ENCODE measurements around the gene THOC6. TPM values are rescaled to one million over a fixed set of nuclear protein-coding genes. Genes with fewer than 3 reads are reported as not detected.

The THOC6 gene
- total and polyA plus RNA-seq, 9 of the 15 experiments (the other 6 are each of a cell fraction or from before 2014, with no cell fraction given), result 2.5 to 65.4 (median 42.3) TPM

DNA sequence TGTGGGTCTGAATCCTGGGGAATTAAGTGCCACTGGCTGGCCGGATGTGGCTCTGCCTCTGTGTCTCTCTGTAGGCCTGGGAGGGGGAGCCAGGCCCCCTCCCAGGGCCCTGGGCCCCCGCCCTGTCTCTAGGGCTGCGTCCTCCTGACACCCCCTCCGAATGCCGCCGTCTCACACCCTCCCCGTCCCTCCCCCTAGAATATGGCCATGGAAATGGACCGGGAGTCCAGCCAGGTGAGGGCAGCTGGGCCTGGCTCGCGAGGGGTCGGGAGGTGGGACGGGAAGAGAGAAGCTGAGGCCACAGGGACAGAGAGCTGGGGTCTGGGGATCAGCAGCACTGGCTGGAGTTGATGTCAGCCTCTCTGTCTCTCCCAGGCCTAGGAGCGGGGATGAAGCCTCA, 27.5 kb upstream of the THOC6 start:
- Histone ChIP-seq H3K9me3 (replicated peaks; ENCODE audit: control insufficient read depth, insufficient read depth, low read depth, low read length) (no peaks in the 10 kb centered on the region), H3K79me2 (ENCODE audit: control insufficient read depth, insufficient read depth, low read length) (no peaks in the 10 kb centered on the region), H2AFZ (ENCODE audit: low read depth, low read length) (no peak overlapping the region), H3K9ac (ENCODE audit: insufficient read depth in 1 of 2, low read depth in 2 of 2, low read length in 2 of 2) (peak overlapping the region in 1 of 2 experiments; percentile 75; a peak in 2 of 4 replicates), H3K4me1 (replicated peaks in 1 of 2; ENCODE audit: control insufficient read depth in 2 of 2, insufficient read depth in 2 of 2, low read length in 2 of 2) (peaks cover 0 to 27% of the 10 kb centered on the region in 2 experiments; a peak in 2 of 5 replicates), H3K4me3 (no peak overlapping the region), H3K27me3 (ENCODE audit: control insufficient read depth in 2 of 2, insufficient read depth in 2 of 2, low read length in 2 of 2) (no peaks in the 10 kb centered on the region), H3K4me2 (ENCODE audit: insufficient read depth, low read length) (no peak overlapping the region), H3K27ac (ENCODE audit: extremely low read depth, low read depth, low read length) (no peak overlapping the region), H4K20me1 (replicated peaks; ENCODE audit: control insufficient read depth, insufficient read depth, low read length) (no peaks in the 10 kb centered on the region), H3K9me1 (ENCODE audit: control insufficient read depth, insufficient read depth, low read length) (no peaks in the 10 kb centered on the region), H3K36me3 (ENCODE audit: control insufficient read depth, insufficient read depth, low read length) (no peaks in the 10 kb centered on the region)
- ATAC-seq (no peak), DNase-seq (ENCODE audit: extremely low read depth in 1 of 4, low spot score in 3 of 4) (no peak), FAIRE-seq (no peak)
- WGBS (ENCODE audit: insufficient coverage, low coverage, missing lambda C conversion rate), result 67% methylated on average over 13 of the region's 13 CpGs
- in situ Hi-C loops (cut with MboI), result no loop called here
- no TSS peak for BruUV-seq (replicated peaks)
- ChIA-PET CTCF (ENCODE audit: low intra/inter-chr PET ratio) (no interaction called here), POLR2A (interaction anchor here (1.0 kb wide), 2 partner anchors 13 to 28 kb away, joined by 3 to 5 read pairs; no protein-coding TSS in a partner anchor)
- intact Hi-C loops (cut with micrococcal nuclease), result no loop called here
- TF ChIP-seq, protein P1, sequence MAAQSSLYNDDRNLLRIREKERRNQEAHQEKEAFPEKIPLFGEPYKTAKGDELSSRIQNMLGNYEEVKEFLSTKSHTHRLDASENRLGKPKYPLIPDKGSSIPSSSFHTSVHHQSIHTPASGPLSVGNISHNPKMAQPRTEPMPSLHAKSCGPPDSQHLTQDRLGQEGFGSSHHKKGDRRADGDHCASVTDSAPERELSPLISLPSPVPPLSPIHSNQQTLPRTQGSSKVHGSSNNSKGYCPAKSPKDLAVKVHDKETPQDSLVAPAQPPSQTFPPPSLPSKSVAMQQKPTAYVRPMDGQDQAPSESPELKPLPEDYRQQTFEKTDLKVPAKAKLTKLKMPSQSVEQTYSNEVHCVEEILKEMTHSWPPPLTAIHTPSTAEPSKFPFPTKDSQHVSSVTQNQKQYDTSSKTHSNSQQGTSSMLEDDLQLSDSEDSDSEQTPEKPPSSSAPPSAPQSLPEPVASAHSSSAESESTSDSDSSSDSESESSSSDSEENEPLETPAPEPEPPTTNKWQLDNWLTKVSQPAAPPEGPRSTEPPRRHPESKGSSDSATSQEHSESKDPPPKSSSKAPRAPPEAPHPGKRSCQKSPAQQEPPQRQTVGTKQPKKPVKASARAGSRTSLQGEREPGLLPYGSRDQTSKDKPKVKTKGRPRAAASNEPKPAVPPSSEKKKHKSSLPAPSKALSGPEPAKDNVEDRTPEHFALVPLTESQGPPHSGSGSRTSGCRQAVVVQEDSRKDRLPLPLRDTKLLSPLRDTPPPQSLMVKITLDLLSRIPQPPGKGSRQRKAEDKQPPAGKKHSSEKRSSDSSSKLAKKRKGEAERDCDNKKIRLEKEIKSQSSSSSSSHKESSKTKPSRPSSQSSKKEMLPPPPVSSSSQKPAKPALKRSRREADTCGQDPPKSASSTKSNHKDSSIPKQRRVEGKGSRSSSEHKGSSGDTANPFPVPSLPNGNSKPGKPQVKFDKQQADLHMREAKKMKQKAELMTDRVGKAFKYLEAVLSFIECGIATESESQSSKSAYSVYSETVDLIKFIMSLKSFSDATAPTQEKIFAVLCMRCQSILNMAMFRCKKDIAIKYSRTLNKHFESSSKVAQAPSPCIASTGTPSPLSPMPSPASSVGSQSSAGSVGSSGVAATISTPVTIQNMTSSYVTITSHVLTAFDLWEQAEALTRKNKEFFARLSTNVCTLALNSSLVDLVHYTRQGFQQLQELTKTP (IDR thresholded peaks at IDR 0.05; ENCODE audit: low read depth in 1 of 2, partially characterized antibody in 2 of 2), result no peak
- TF ChIP-seq MTA2 (IDR thresholded peaks at IDR 0.05; ENCODE audit: low read depth), result no peak
- TF ChIP-seq, protein P2, sequence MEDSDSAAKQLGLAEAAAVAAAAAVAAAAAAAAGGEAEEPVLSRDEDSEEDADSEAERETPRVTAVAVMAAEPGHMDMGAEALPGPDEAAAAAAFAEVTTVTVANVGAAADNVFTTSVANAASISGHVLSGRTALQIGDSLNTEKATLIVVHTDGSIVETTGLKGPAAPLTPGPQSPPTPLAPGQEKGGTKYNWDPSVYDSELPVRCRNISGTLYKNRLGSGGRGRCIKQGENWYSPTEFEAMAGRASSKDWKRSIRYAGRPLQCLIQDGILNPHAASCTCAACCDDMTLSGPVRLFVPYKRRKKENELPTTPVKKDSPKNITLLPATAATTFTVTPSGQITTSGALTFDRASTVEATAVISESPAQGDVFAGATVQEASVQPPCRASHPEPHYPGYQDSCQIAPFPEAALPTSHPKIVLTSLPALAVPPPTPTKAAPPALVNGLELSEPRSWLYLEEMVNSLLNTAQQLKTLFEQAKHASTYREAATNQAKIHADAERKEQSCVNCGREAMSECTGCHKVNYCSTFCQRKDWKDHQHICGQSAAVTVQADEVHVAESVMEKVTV (CRISPR knock-in tag; IDR thresholded peaks at IDR 0.05), result no peak
- TF ChIP-seq, protein P3, sequence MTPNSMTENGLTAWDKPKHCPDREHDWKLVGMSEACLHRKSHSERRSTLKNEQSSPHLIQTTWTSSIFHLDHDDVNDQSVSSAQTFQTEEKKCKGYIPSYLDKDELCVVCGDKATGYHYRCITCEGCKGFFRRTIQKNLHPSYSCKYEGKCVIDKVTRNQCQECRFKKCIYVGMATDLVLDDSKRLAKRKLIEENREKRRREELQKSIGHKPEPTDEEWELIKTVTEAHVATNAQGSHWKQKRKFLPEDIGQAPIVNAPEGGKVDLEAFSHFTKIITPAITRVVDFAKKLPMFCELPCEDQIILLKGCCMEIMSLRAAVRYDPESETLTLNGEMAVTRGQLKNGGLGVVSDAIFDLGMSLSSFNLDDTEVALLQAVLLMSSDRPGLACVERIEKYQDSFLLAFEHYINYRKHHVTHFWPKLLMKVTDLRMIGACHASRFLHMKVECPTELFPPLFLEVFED (CRISPR knock-in tag; conservative IDR thresholded peaks at IDR 0.05), result no peak
- no peak for TF ChIP-seq JUNB (CRISPR knock-in tag; conservative IDR thresholded peaks at IDR 0.05)
- TF ChIP-seq, protein P4, sequence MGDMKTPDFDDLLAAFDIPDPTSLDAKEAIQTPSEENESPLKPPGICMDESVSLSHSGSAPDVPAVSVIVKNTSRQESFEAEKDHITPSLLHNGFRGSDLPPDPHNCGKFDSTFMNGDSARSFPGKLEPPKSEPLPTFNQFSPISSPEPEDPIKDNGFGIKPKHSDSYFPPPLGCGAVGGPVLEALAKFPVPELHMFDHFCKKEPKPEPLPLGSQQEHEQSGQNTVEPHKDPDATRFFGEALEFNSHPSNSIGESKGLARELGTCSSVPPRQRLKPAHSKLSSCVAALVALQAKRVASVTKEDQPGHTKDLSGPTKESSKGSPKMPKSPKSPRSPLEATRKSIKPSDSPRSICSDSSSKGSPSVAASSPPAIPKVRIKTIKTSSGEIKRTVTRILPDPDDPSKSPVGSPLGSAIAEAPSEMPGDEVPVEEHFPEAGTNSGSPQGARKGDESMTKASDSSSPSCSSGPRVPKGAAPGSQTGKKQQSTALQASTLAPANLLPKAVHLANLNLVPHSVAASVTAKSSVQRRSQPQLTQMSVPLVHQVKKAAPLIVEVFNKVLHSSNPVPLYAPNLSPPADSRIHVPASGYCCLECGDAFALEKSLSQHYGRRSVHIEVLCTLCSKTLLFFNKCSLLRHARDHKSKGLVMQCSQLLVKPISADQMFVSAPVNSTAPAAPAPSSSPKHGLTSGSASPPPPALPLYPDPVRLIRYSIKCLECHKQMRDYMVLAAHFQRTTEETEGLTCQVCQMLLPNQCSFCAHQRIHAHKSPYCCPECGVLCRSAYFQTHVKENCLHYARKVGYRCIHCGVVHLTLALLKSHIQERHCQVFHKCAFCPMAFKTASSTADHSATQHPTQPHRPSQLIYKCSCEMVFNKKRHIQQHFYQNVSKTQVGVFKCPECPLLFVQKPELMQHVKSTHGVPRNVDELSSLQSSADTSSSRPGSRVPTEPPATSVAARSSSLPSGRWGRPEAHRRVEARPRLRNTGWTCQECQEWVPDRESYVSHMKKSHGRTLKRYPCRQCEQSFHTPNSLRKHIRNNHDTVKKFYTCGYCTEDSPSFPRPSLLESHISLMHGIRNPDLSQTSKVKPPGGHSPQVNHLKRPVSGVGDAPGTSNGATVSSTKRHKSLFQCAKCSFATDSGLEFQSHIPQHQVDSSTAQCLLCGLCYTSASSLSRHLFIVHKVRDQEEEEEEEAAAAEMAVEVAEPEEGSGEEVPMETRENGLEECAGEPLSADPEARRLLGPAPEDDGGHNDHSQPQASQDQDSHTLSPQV (IDR thresholded peaks at IDR 0.05), result no peak
- TF ChIP-seq ELF1 (tag; IDR thresholded peaks at IDR 0.05), result no peak
- TF ChIP-seq ZNF347 (CRISPR knock-in tag; IDR thresholded peaks at IDR 0.05; ENCODE audit: low read depth), result no peak
- no peak for TF ChIP-seq ZNF696 (CRISPR knock-in tag; conservative IDR thresholded peaks at IDR 0.05)

Measured in K562 (cell line).